ENCODE measurements around the gene SFXN4. TPM values are rescaled to one million over a fixed set of nuclear protein-coding genes. Genes with fewer than 3 reads are reported as not detected.
"Not testable (repeated sequence)": the region's sequence is repeated elsewhere in the genome, so short reads cannot be mapped to it uniquely, and the experiment has no call there.

Gene SFXN4
- total and polyA plus RNA-seq, 10 donors = 13.3 to 68.3 (median 24.8) TPM

DNA sequence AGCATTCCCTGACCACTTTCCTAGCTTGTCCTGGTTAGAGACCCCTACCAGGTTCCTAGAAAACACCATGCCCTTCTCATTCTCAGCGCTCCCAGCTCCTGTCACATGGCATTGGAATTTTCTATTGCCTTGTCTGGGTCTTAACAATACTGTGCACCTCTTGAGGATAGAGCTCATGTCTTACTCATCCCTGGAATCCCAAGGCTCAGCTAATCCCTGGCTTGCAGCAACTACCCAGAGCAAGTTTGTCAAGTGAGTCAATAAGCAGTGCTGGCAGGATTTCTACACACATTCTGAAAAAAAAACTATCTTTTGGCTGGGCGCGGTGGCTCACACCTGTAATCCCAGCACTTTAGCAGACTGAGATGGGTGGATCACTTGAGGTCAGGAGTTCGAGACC is 24.8 kb upstream of the SFXN4 start:
- H3K4me3 ChIP-seq = no peak overlapping the region
- intact Hi-C loops (cut with DNase I; ENCODE audit: low total_unique reads) = no loop called here
- H3K4me1 ChIP-seq = peaks cover 0 to 23% (median 7%) of the 10 kb centered on the region in 6 donors
- TF ChIP-seq POLR2A (IDR thresholded peaks at IDR 0.05) (no peak), POLR2AphosphoS5 (IDR thresholded peaks at IDR 0.05) (no peak)
- TF ChIP-seq, protein P1, sequence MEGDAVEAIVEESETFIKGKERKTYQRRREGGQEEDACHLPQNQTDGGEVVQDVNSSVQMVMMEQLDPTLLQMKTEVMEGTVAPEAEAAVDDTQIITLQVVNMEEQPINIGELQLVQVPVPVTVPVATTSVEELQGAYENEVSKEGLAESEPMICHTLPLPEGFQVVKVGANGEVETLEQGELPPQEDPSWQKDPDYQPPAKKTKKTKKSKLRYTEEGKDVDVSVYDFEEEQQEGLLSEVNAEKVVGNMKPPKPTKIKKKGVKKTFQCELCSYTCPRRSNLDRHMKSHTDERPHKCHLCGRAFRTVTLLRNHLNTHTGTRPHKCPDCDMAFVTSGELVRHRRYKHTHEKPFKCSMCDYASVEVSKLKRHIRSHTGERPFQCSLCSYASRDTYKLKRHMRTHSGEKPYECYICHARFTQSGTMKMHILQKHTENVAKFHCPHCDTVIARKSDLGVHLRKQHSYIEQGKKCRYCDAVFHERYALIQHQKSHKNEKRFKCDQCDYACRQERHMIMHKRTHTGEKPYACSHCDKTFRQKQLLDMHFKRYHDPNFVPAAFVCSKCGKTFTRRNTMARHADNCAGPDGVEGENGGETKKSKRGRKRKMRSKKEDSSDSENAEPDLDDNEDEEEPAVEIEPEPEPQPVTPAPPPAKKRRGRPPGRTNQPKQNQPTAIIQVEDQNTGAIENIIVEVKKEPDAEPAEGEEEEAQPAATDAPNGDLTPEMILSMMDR (IDR thresholded peaks at IDR 0.05 in 8 of 11, conservative IDR thresholded peaks at IDR 0.05 in 3 of 11) = no peak
- H3K27me3 ChIP-seq (replicated peaks in 1 of 7) = no peaks in the 10 kb centered on the region
- WGBS, 5 donors = 79 to 98% (median 93%) methylated on average over 4 of the region's 4 CpGs
- no peaks in the 10 kb centered on the region for H3K36me3 ChIP-seq
- H3K9me3 ChIP-seq = no peaks in the 10 kb centered on the region
- no peak overlapping the region for H3K27ac ChIP-seq
- no peak for DNase-seq

DNA sequence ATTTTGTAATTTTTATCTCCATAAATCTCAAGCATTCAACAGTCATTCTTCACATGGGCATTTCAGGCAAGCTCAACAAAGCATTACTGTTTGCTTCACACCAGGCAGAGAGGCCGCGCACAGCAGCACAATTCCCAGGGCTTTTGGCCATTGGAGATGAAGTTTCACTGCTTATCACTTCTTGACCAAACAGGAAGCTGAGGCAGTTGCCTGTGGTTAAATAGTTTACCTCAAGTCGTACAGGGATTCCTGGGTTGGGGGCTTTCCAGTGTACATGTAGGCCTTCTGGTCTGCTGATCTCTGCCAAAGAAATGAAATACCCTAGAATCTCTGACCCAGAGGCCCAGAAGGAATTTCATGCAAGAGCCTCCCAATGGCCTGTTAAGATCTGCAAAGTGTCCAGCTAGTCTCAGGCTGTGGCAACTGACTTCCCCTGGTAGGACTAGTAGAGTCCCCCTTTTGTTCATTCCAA is 24.3 kb upstream of the SFXN4 start:
- TF ChIP-seq, protein P1 (IDR thresholded peaks at IDR 0.05 in 8 of 11, conservative IDR thresholded peaks at IDR 0.05 in 3 of 11) = no peak
- TF ChIP-seq POLR2A (IDR thresholded peaks at IDR 0.05) (no peak), POLR2AphosphoS5 (IDR thresholded peaks at IDR 0.05) (no peak)
- peaks cover 0 to 23% (median 7%) of the 10 kb centered on the region in 6 donors for H3K4me1 ChIP-seq
- WGBS, 5 donors = 20 to 45% (median 34%) methylated on average over 3 of the region's 3 CpGs
- no peaks in the 10 kb centered on the region for H3K9me3 ChIP-seq
- intact Hi-C loops (cut with DNase I; ENCODE audit: low total_unique reads) = no loop called here
- no peak for DNase-seq
- H3K36me3 ChIP-seq = no peaks in the 10 kb centered on the region
- H3K27ac ChIP-seq = no peak overlapping the region
- no peak overlapping the region for H3K4me3 ChIP-seq
- H3K27me3 ChIP-seq (replicated peaks in 1 of 7) = no peaks in the 10 kb centered on the region

DNA sequence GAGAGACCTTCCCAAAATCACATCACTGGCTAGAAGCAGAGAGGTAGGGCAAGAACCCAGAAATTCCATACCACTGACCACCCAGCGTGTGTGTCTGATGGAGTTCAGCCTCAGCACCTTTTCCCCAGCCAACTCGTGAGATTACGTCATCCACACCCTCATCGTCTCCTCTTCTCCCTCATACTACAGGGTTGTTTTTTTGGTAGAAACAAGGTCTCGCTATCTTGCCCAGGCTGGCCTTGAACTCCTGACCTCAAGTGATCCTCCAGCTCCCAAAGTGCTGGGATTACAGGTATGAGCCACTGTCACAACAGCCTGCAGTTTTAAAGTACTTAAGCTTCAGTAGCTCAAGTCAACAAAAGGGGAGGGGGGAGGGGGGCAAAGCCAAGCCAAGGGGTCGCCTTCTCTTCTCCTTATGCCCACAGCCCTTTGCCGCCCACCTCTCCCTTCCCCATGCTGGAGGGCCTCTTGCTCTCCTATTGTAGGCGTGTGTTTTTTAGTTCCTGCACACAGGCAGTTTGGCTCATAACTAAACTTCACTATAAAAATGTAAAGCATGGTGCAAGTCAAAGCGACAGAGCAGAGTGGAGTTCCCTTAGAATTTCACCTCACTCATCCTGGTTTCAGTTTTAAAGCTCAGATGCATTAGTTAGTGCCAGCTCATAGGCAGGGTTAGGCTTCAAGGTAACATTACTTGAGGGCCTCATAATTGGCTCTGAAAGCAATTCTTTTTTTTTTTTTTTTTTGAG is 18.3 kb upstream of the SFXN4 start:
- TF ChIP-seq POLR2AphosphoS5 (IDR thresholded peaks at IDR 0.05) (no peak), POLR2A (IDR thresholded peaks at IDR 0.05) (no peak)
- TF ChIP-seq, protein P1 (IDR thresholded peaks at IDR 0.05 in 8 of 11, conservative IDR thresholded peaks at IDR 0.05 in 3 of 11) = no peak
- no peak overlapping the region for H3K27ac ChIP-seq
- peaks cover 0 to 10% (median 5%) of the 10 kb centered on the region in 6 donors for H3K4me1 ChIP-seq
- H3K27me3 ChIP-seq (replicated peaks in 1 of 7) = no peaks in the 10 kb centered on the region
- H3K4me3 ChIP-seq = no peak overlapping the region
- WGBS, 5 donors = 68 to 79% (median 74%) methylated on average over 9 of the region's 9 CpGs
- H3K9me3 ChIP-seq = no peaks in the 10 kb centered on the region
- DNase-seq = no peak
- intact Hi-C loops (cut with DNase I; ENCODE audit: low total_unique reads) = no loop called here
- no peaks in the 10 kb centered on the region for H3K36me3 ChIP-seq

DNA sequence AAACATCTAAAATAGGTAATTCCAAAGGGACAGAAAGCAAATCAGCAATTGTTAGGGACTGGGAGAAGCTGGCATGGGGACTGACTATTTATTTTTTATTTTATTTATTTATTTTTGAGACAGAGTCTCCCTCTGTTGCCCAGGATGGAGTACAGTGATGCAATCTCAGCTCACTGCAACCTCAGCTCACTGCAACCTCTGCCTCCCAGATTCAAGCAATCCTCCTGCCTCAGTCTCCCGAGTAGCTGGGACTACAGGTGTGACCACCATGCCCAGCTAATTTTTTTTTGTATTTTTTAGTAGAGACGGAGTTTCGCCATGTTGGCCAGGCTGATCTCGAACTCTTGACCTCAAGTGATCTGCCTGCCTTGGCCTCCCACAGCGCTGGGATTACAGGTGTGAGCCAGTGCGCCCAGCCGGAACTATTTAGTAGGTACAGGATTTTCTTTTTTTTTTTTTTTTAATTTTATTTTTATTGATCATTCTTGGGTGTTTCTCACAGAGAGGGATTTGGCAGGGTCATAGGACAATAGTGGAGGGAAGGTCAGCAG is 15.4 kb upstream of the SFXN4 start:
- intact Hi-C loops (cut with DNase I; ENCODE audit: low total_unique reads); H3K27me3 ChIP-seq (replicated peaks in 1 of 7); H3K4me3 ChIP-seq; H3K9me3 ChIP-seq; H3K27ac ChIP-seq; DNase-seq: not testable (repeated sequence)
- WGBS, 5 donors = 93 to 98% (median 95%) methylated on average over 7 of the region's 7 CpGs
- peaks cover 6 to 39% (median 26%) of the 10 kb centered on the region in 6 donors for H3K4me1 ChIP-seq
- H3K36me3 ChIP-seq = peaks cover 0 to 12% (median 6%) of the 10 kb centered on the region in 6 donors

All from spleen (tissue), 11 donors.